K562 (cell line): ENCODE measurements around the gene MYADML2.

Source experiments
- CTCF ChIP-seq, 3 experiments: IDR thresholded peaks in 2 of 3; conservative IDR thresholded peaks in 1 of 3; 2 replicates each; pipeline ENCODE4 v1.5.1; 2011 to 2012; ENCODE audit warnings: low read length in 3 of 3, mild to moderate bottlenecking in 3 of 3, control low read depth in 2 of 3, improper control_type of control experiment in 1 of 3, inconsistent platforms in 1 of 3, low read depth in 1 of 3, mixed read lengths in 1 of 3, moderate library complexity in 1 of 3; ENCODE audit not compliant: insufficient read depth in 2 of 3
- NONO ChIP-seq, 2 experiments: fragments of 200-400 bp in 1 of 2; fragments of 450-650 bp in 1 of 2; formaldehyde crosslinking in 1 of 2; IDR thresholded peaks; 2 replicates each; pipeline ENCODE4 v1.6.1; 2017; ENCODE audit warnings: low read depth in 2 of 2, mild to moderate bottlenecking in 2 of 2, moderate library complexity in 2 of 2, low read length in 1 of 2
- ZNF24 ChIP-seq: fragments of 450-650 bp; IDR thresholded peaks from 2 replicates; pipeline ENCODE4 v1.6.1; 2016

- TF ChIP-seq CTCF (IDR thresholded peaks at IDR 0.05 in 2 of 3, conservative IDR thresholded peaks at IDR 0.05 in 1 of 3; ENCODE audit: insufficient read depth in 2 of 3, low read depth in 1 of 3, low read length in 3 of 3) (no peak), NONO (IDR thresholded peaks at IDR 0.05; ENCODE audit: low read depth in 2 of 2, low read length in 1 of 2) (no peak), ZNF24 (no peak)
Measured at GRCh38 chr17:81941484-81942166, 5.4 kb downstream of the MYADML2 start.
